Endometrial microvascular endothelial cells (primary cell): Measurements from ENCODE around the gene NBPF4. TPM values are rescaled to one million over a fixed set of nuclear protein-coding genes. Genes with fewer than 3 reads are reported as not detected.

Experiments
- total RNA-seq: library from RNA; depleted of rRNA; stranded (reverse); fragments of >200 nt; gene quantifications from one replicate; pipeline ENCODE4 v1.2.3, GENCODE V29; 2015; ENCODE audit errors: inconsistent ontology term

Gene NBPF4
- total RNA-seq, 1 donor from 2014 or later = not detected

Other genes with a start within 250 kb of the NBPF4 start
- 45.7 TPM for gene SLC25A24, start 43.7 kb downstream of the NBPF4 start, total RNA-seq
- not detected for gene NBPF6, start 206.3 kb upstream of the NBPF4 start, total RNA-seq